HG03159 (cell line): ENCODE data around the gene RIBC2.

ENCODE experiments used
- ATAC-seq: cut with Tn5 transposase; IDR thresholded peaks from one replicate; pipeline ENCODE4 v1.9.1; 2021; ENCODE audit warnings: mild to moderate bottlenecking, moderate library complexity; ENCODE audit not compliant: unreplicated experiment

The RIBC2 gene

GRCh38 chr22:45469281-45470073 lies 56.0 kb downstream of the RIBC2 start:
- ATAC-seq: no peak

- ATAC-seq: no peak
These were observed 57.4 kb downstream of the RIBC2 start for GRCh38 chr22:45470871-45471270.

- ATAC-seq: no peak
These were observed 58.9 kb downstream of the RIBC2 start for GRCh38 chr22:45472426-45472825.

- ATAC-seq: no peak
These were observed 60.2 kb downstream of the RIBC2 start for GRCh38 chr22:45473626-45474237.

DNA sequence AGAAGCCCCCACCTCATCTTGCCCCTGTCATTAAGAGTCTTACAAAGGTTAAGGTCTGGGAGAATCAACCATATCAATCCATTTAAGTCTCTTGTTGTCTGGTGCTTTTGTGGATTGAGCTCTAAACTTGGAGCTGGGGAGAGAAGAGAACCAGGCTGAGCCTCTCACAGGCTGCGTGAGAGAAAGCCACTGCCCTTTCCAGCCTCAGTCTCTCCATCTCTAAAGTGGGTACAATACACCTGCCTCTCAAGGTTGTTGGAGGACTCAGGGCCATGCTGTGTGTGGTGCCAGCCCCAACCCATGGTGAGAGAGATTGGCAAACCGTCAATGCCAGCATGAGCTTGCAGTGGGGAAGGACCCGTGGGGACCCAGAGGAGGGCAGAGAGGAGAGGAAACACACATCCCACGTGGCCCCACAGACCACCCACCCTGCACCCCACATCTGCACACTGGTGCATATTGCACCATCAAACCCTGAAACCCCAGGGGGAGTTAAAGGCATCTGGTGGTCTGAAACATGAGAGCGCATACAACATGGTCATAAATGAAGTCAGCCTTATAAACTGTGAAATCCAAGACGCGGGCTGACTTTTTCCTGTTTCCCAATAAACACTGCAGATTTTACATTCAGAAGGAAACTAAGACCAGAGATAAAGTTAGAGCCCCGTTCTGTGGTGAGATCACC lies 61.7 kb downstream of the RIBC2 start:
- ATAC-seq: no peak

- no peak for ATAC-seq
These were observed 62.5 kb downstream of the RIBC2 start for GRCh38 chr22:45475851-45476514.

- no peak for ATAC-seq
These were observed 63.3 kb downstream of the RIBC2 start for GRCh38 chr22:45476814-45477213.

- ATAC-seq: no peak
These were observed 64.0 kb downstream of the RIBC2 start for GRCh38 chr22:45477366-45478107.

DNA sequence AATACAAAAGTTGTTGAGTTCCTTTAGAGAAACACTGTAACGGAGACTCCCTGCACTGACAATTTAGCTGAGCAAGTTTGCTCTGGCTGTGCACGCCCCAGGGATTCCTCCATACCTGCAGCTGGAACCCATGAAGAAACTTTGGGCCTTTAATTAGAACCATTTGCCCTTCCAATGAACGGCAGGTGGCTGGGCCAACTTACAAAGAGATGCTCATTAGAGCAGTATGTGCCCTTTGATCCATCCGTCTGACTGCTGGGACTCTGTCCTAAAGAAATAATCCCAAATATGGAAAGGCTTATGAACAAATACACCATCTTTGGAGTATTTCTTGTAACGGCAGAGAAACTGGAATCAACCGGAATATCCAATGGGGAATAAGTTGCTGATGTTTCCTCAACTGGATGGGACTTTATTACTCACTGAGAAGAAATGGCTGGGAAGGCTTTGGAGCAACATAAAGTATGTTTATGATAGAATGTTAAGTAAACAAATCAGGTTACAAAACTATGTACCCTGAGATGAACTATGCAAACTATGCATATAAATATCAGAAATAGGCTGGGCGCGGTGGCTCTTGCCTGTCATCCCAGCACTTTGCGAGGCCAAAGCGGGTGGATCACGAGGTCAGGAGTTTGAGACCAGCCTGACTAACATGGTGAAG lies 64.7 kb downstream of the RIBC2 start:
- ATAC-seq: no peak

DNA sequence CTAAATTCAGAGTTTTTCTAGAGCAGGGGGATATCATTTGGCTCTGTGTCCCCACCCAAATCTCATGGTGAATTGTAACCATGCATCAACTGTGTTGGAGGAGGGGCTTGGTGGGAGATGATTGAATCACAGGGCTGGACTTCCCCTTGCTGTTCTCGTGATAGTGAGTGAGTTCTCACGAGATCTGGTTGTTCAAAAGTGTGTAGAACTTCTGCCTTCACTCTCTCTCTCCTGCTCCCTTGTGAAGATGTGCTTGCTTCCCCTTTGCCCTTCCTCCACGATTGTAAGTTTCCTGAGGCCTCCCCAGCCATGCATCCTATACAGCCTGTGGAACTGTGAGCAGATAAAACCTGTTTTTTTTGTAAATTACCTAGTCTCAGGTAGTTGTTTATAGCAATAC lies 67.2 kb downstream of the RIBC2 start:
- no peak for ATAC-seq

- no peak for ATAC-seq
These were observed 68.2 kb downstream of the RIBC2 start for GRCh38 chr22:45481661-45482060.
